ENCODE data around the gene NUBPL.

NUBPL gene

GRCh38 chr14:31536201-31536960 is 24.8 kb upstream of the NUBPL start:
- DNase-seq (ENCODE audit: low read depth) = no peak
- TF ChIP-seq CTCF (IDR thresholded peaks at IDR 0.05; ENCODE audit: low read depth, low read length) = no peak
- no peak for TF ChIP-seq POLR2A (IDR thresholded peaks at IDR 0.05; ENCODE audit: extremely low read depth, insufficient read length)
- TF ChIP-seq MAX (IDR thresholded peaks at IDR 0.05; ENCODE audit: low read depth, low read length) = no peak
- no peak for TF ChIP-seq MYC (IDR thresholded peaks at IDR 0.05; ENCODE audit: low read depth, low read length)
- H3K4me3 ChIP-seq (ENCODE audit: low read depth, low read length) = no peak overlapping the region

GRCh38 chr14:31541702-31542101 is 19.5 kb upstream of the NUBPL start:
- no peak for DNase-seq (ENCODE audit: low read depth)
- no peak overlapping the region for H3K4me3 ChIP-seq (ENCODE audit: low read depth, low read length)
- no peak for TF ChIP-seq POLR2A (IDR thresholded peaks at IDR 0.05; ENCODE audit: extremely low read depth, insufficient read length)

- no peak for DNase-seq (ENCODE audit: low read depth)
- no peak overlapping the region for H3K4me3 ChIP-seq (ENCODE audit: low read depth, low read length)
- TF ChIP-seq CTCF (IDR thresholded peaks at IDR 0.05; ENCODE audit: low read depth, low read length) (peak; percentile 19), MAX (IDR thresholded peaks at IDR 0.05; ENCODE audit: low read depth, low read length) (no peak), MYC (IDR thresholded peaks at IDR 0.05; ENCODE audit: low read depth, low read length) (no peak)
Measured at GRCh38 chr14:31543969-31544799, 17.0 kb upstream of the NUBPL start.

GRCh38 chr14:31544816-31545215 is 16.4 kb upstream of the NUBPL start:
- TF ChIP-seq MYC (IDR thresholded peaks at IDR 0.05; ENCODE audit: low read depth, low read length) (no peak), MAX (IDR thresholded peaks at IDR 0.05; ENCODE audit: low read depth, low read length) (no peak), POLR2A (IDR thresholded peaks at IDR 0.05; ENCODE audit: extremely low read depth, insufficient read length) (no peak), CTCF (IDR thresholded peaks at IDR 0.05; ENCODE audit: low read depth, low read length) (no peak)
- no peak overlapping the region for H3K4me3 ChIP-seq (ENCODE audit: low read depth, low read length)
- DNase-seq (ENCODE audit: low read depth) = no peak

GRCh38 chr14:31545328-31545727 is 15.9 kb upstream of the NUBPL start:
- no peak for DNase-seq (ENCODE audit: low read depth)
- H3K4me3 ChIP-seq (ENCODE audit: low read depth, low read length) = no peak overlapping the region
- TF ChIP-seq MYC (IDR thresholded peaks at IDR 0.05; ENCODE audit: low read depth, low read length) = no peak
- no peak for TF ChIP-seq POLR2A (IDR thresholded peaks at IDR 0.05; ENCODE audit: extremely low read depth, insufficient read length)
- no peak for TF ChIP-seq CTCF (IDR thresholded peaks at IDR 0.05; ENCODE audit: low read depth, low read length)
- TF ChIP-seq MAX (IDR thresholded peaks at IDR 0.05; ENCODE audit: low read depth, low read length) = no peak

- no peak for DNase-seq (ENCODE audit: low read depth)
- TF ChIP-seq MAX (IDR thresholded peaks at IDR 0.05; ENCODE audit: low read depth, low read length) (no peak), POLR2A (IDR thresholded peaks at IDR 0.05; ENCODE audit: extremely low read depth, insufficient read length) (no peak), MYC (IDR thresholded peaks at IDR 0.05; ENCODE audit: low read depth, low read length) (no peak), CTCF (IDR thresholded peaks at IDR 0.05; ENCODE audit: low read depth, low read length) (no peak)
- no peak overlapping the region for H3K4me3 ChIP-seq (ENCODE audit: low read depth, low read length)
Measured at GRCh38 chr14:31549817-31550216, 11.4 kb upstream of the NUBPL start.
